HG03460 (cell line): ENCODE measurements around the gene CALN1.

Source experiments
- ATAC-seq: cut with Tn5 transposase; IDR thresholded peaks from one replicate; pipeline ENCODE4 v1.9.1; 2021; ENCODE audit not compliant: unreplicated experiment

The CALN1 gene

GRCh38 chr7:71900556-71900955 lies 511.6 kb downstream of the CALN1 start:
- ATAC-seq = no peak

- no peak for ATAC-seq
These were observed 515.6 kb downstream of the CALN1 start for GRCh38 chr7:71896535-71896934.

- no peak for ATAC-seq
These were observed 526.1 kb downstream of the CALN1 start for GRCh38 chr7:71886046-71886445.

- ATAC-seq = no peak
These were observed 526.7 kb downstream of the CALN1 start for GRCh38 chr7:71885487-71885886.

GRCh38 chr7:71883415-71883814 lies 528.7 kb downstream of the CALN1 start:
- no peak for ATAC-seq

- ATAC-seq = no peak
These were observed 540.7 kb downstream of the CALN1 start for GRCh38 chr7:71871446-71871845.

- ATAC-seq = no peak
These were observed 541.3 kb downstream of the CALN1 start for GRCh38 chr7:71870812-71871211.

GRCh38 chr7:71868797-71869196 lies 543.3 kb downstream of the CALN1 start:
- no peak for ATAC-seq

- no peak for ATAC-seq
These were observed 544.5 kb downstream of the CALN1 start for GRCh38 chr7:71867626-71868025.

GRCh38 chr7:71865172-71865571 lies 547.0 kb downstream of the CALN1 start:
- ATAC-seq = no peak

GRCh38 chr7:71864130-71864529 lies 548.0 kb downstream of the CALN1 start:
- ATAC-seq = no peak

GRCh38 chr7:71860572-71860971 lies 551.6 kb downstream of the CALN1 start:
- ATAC-seq = no peak

- no peak for ATAC-seq
These were observed 554.8 kb downstream of the CALN1 start for GRCh38 chr7:71857338-71857737.

GRCh38 chr7:71854546-71855397 lies 557.4 kb downstream of the CALN1 start:
- no peak for ATAC-seq

GRCh38 chr7:71851776-71852498 lies 560.2 kb downstream of the CALN1 start:
- ATAC-seq = no peak

- no peak for ATAC-seq
These were observed 566.0 kb downstream of the CALN1 start for GRCh38 chr7:71846160-71846559.

- ATAC-seq = no peak
These were observed 568.5 kb downstream of the CALN1 start for GRCh38 chr7:71843676-71844075.

- ATAC-seq = no peak
These were observed 569.4 kb downstream of the CALN1 start for GRCh38 chr7:71842786-71843185.

GRCh38 chr7:71842381-71842780 lies 569.8 kb downstream of the CALN1 start:
- ATAC-seq = no peak

- ATAC-seq = no peak
These were observed 577.1 kb downstream of the CALN1 start for GRCh38 chr7:71835056-71835455.

- ATAC-seq = no peak
These were observed 582.6 kb downstream of the CALN1 start for GRCh38 chr7:71829515-71829914.

- ATAC-seq = no peak
These were observed 583.8 kb downstream of the CALN1 start for GRCh38 chr7:71828361-71828760.
